Measurements from ENCODE around the gene GIMAP5. TPM values are rescaled to one million over a fixed set of nuclear protein-coding genes. Genes with fewer than 3 reads are reported as not detected.

Gene GIMAP5
- polyA plus RNA-seq, 1 of the 3 experiments (the other 2 are of a cell fraction), result not detected

DNA sequence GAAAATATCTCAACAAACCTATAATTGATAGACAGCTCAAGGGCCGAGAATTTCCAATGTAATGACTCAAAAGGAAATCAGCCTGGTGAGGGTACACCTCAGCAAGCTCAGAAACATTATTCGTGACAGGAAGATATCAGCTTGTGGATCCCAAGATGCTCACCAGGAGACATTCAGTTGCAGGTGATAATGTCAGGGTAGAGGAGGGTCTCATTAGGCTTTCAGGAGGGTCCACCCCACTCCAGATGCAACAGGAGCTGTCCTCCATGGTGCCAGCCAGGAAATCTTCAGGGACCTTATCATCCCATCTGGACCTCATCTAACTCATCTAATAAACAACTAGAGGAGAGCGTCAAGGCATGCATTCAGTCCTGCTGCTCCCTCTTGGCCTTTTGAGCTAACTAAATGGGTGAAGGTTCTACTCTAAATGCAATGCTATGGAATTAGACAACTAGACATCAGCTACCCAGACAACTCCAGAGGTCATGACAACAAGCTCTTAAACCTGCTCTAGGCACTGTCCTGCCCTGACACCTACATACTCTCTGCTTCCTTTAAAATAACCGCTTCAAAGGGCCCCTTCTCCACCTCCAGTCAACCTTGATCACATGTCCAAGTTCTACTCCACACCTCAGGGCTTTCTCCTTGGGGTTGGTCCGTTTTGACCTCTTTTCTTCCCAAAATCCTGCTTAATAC lies 4.3 kb upstream of the GIMAP5 start (continued):
- TF ChIP-seq MAX (IDR thresholded peaks at IDR 0.05; ENCODE audit: low read depth) (no peak), GATA2 (CRISPR knock-in tag; IDR thresholded peaks at IDR 0.05) (no peak)

DNA sequence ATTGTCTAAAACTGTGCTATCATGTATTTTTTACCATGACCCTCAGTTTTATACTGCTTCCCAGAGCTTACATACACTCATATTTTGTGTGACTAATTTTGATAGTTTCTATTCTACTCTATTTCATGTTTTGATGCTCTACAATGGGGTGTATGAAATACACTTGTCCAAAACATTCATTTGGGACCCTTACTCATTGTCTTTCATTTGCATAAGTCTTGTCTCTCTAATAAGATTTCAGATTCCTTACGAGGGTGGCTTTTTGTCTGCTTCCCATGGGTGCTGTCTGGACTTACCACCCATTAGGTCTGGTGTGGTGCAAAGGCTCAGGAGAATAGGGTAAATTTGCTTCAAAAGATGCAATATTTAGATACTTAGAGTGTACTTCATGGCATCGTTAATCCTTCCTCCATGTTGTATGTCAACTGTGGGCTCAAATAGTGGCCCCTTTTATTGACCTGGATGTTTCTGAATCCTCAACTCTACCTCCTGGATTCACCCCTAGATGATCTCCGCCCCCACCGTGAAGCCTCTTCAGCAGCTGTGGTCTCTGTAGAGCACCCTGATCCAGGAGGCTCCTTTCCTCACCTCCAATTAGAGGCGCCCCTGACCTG lies 3.6 kb upstream of the GIMAP5 start:
- Histone ChIP-seq H3K4me1 (ENCODE audit: control insufficient read depth in 1 of 2, insufficient read depth in 2 of 2, low read depth in 1 of 2, low read length in 1 of 2) (peaks cover 0 to 2% of the 10 kb centered on the region in 2 experiments; a peak in 1 of 4 replicates), H3K36me3 (replicated peaks in 1 of 2; ENCODE audit: control insufficient read depth in 1 of 2, insufficient read depth in 2 of 2, low read length in 1 of 2) (no peaks in the 10 kb centered on the region), H3K27me3 (ENCODE audit: insufficient read depth) (no peaks in the 10 kb centered on the region; the same call in 1 of the 2 replicates), H3K9ac (no peak overlapping the region), H3K4me2 (no peak overlapping the region), H3K9me3 (no peaks in the 10 kb centered on the region; the same call in 1 of the 2 replicates), H3F3A (replicated peaks; ENCODE audit: insufficient read depth) (no peaks in the 10 kb centered on the region), H4K20me1 (ENCODE audit: insufficient read depth) (no peaks in the 10 kb centered on the region), H2AFZ (ENCODE audit: low read depth) (no peak overlapping the region), H3K27ac (ENCODE audit: low read depth in 2 of 2, low read length in 1 of 2) (no peak overlapping the region), H3K4me3 (ENCODE audit: low read depth in 2 of 2, low read length in 1 of 2) (no peak overlapping the region), H3K79me2 (ENCODE audit: insufficient read depth) (no peaks in the 10 kb centered on the region), H3K9me2 (no peaks in the 10 kb centered on the region)
- ChIA-PET POLR2A (no interaction called here), CTCF (interaction anchor here (0.7 to 0.8 kb wide), 2 partner anchors 11 to 284 kb away, joined by 3 to 4 read pairs; no protein-coding TSS in a partner anchor)
- WGBS (ENCODE audit: low lambda C conversion rate), result 1% methylated on average over 5 of the region's 5 CpGs
- TF ChIP-seq RAD21 (IDR thresholded peaks at IDR 0.05; ENCODE audit: low read length), result no peak
- TF ChIP-seq JUND (IDR thresholded peaks at IDR 0.05), result no peak
- TF ChIP-seq RFX5 (IDR thresholded peaks at IDR 0.05; ENCODE audit: low read length), result no peak
- no peak for TF ChIP-seq SMC3 (IDR thresholded peaks at IDR 0.05; ENCODE audit: low read depth, low read length)
- TF ChIP-seq CTCF (IDR thresholded peaks at IDR 0.05), result no peak
- no peak for DNase-seq

DNA sequence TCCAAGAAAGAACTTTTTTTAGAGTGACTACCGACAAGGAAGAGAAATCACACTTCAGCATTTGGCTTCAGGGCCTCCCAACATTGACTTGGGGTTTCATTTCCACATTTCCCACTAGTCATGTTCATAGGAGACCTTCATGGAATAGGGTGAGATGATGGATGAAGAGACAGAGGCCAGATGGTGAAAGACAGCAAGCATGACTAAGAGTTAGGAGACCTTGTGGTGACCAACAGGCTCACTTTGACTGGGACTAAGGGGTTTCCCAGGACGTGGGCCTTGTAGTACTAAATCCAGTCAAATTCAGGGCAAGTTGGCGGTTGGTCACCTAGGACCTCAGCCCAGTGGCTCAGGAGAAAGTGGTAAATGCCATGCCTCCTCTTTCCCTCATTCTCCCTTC lies 3.0 kb upstream of the GIMAP5 start:
- POLR2A ChIA-PET, result no interaction called here
- Histone ChIP-seq H2AFZ (ENCODE audit: low read depth) (no peak overlapping the region), H3K4me1 (ENCODE audit: control insufficient read depth in 1 of 2, insufficient read depth in 2 of 2, low read depth in 1 of 2, low read length in 1 of 2) (peaks cover 0 to 2% of the 10 kb centered on the region in 2 experiments; a peak in 1 of 4 replicates), H3K9me3 (no peaks in the 10 kb centered on the region), H3K4me3 (ENCODE audit: low read depth in 2 of 2, low read length in 1 of 2) (no peak overlapping the region), H3K4me2 (no peak overlapping the region), H3K79me2 (ENCODE audit: insufficient read depth) (no peaks in the 10 kb centered on the region), H3K36me3 (replicated peaks in 1 of 2; ENCODE audit: control insufficient read depth in 1 of 2, insufficient read depth in 2 of 2, low read length in 1 of 2) (no peaks in the 10 kb centered on the region), H3K9me2 (no peaks in the 10 kb centered on the region), H3K27me3 (ENCODE audit: insufficient read depth) (no peaks in the 10 kb centered on the region; the same call in 1 of the 2 replicates), H4K20me1 (ENCODE audit: insufficient read depth) (no peaks in the 10 kb centered on the region), H3F3A (replicated peaks; ENCODE audit: insufficient read depth) (no peaks in the 10 kb centered on the region), H3K9ac (no peak overlapping the region), H3K27ac (ENCODE audit: low read depth in 2 of 2, low read length in 1 of 2) (no peak overlapping the region)
- DNase-seq, result no peak
- 12% methylated on average over 3 of the region's 3 CpGs for WGBS (ENCODE audit: low lambda C conversion rate)
- CTCF ChIA-PET, result no interaction called here
- no peak for TF ChIP-seq RFX5 (IDR thresholded peaks at IDR 0.05; ENCODE audit: low read length)
- TF ChIP-seq GATA2 (CRISPR knock-in tag; IDR thresholded peaks at IDR 0.05), result no peak
- TF ChIP-seq MXI1 (IDR thresholded peaks at IDR 0.05; ENCODE audit: low read depth, low read length), result no peak
- TF ChIP-seq SIN3A (IDR thresholded peaks at IDR 0.05; ENCODE audit: borderline replicate concordance, low read depth, low read length), result no peak
- no peak for TF ChIP-seq TCF12 (IDR thresholded peaks at IDR 0.05)
- TF ChIP-seq USF2 (IDR thresholded peaks at IDR 0.05; ENCODE audit: borderline replicate concordance, low read depth, low read length), result no peak
- TF ChIP-seq NFIC (IDR thresholded peaks at IDR 0.05; ENCODE audit: borderline replicate concordance), result no peak
- TF ChIP-seq CHD2 (IDR thresholded peaks at IDR 0.05; ENCODE audit: low read length, partially characterized antibody), result no peak
- no peak for TF ChIP-seq RAD21 (IDR thresholded peaks at IDR 0.05; ENCODE audit: low read length)
- TF ChIP-seq POLR2AphosphoS5 (IDR thresholded peaks at IDR 0.05; ENCODE audit: low read depth, low read length), result no peak
- no peak for TF ChIP-seq FOXJ3 (CRISPR knock-in tag; IDR thresholded peaks at IDR 0.05)
- TF ChIP-seq NRF1 (IDR thresholded peaks at IDR 0.05; ENCODE audit: low read depth, low read length), result no peak
- TF ChIP-seq FOXM1 (IDR thresholded peaks at IDR 0.05; ENCODE audit: low read depth), result no peak
- no peak for TF ChIP-seq FOSL2 (IDR thresholded peaks at IDR 0.05; ENCODE audit: borderline replicate concordance, low read depth)
- TF ChIP-seq, protein P1, sequence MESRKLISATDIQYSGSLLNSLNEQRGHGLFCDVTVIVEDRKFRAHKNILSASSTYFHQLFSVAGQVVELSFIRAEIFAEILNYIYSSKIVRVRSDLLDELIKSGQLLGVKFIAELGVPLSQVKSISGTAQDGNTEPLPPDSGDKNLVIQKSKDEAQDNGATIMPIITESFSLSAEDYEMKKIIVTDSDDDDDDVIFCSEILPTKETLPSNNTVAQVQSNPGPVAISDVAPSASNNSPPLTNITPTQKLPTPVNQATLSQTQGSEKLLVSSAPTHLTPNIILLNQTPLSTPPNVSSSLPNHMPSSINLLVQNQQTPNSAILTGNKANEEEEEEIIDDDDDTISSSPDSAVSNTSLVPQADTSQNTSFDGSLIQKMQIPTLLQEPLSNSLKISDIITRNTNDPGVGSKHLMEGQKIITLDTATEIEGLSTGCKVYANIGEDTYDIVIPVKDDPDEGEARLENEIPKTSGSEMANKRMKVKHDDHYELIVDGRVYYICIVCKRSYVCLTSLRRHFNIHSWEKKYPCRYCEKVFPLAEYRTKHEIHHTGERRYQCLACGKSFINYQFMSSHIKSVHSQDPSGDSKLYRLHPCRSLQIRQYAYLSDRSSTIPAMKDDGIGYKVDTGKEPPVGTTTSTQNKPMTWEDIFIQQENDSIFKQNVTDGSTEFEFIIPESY (IDR thresholded peaks at IDR 0.05; ENCODE audit: borderline replicate concordance, low read depth), result no peak
- TF ChIP-seq ELF1 (IDR thresholded peaks at IDR 0.05), result no peak
- TF ChIP-seq EZH2phosphoT487 (IDR thresholded peaks at IDR 0.05; ENCODE audit: borderline replicate concordance, low read depth), result no peak
